ENCODE results near the gene IL13RA2.

IL13RA2 gene

GRCh38 chrX:114997779-114998178 is 19.6 kb downstream of the IL13RA2 start:
- no peak for DNase-seq (ENCODE audit: low read depth in 2 of 2)

DNA sequence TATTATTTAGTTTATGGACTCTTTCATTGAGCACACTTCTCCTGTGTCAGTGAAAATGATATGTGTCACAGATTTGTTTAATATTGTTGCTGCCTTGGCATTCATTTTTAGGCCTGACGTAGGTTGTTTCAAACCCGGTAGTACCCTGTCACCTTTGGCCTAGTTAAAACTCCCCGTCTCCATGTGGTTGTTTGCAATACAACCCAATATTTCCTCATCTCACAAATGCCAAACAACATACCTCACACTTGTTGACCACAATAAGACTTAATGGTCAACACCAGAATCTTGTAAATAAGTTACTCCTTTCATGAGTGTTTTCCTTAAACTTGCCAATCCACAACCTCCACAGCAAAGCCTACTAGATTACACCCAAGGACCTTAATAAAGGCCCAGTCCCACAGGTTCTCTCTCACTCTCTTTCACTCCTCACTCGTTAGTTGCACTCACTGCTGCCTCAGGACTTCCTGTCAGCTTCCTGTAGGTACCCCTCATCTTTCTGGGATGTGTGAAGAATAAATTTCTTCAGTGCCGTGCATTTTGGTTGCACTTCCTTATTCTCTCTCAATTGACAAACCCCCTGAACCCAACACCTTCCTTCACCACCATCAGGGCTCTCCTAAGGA is 31.3 kb downstream of the IL13RA2 start:
- DNase-seq (ENCODE audit: low read depth in 2 of 2): no peak

DNA sequence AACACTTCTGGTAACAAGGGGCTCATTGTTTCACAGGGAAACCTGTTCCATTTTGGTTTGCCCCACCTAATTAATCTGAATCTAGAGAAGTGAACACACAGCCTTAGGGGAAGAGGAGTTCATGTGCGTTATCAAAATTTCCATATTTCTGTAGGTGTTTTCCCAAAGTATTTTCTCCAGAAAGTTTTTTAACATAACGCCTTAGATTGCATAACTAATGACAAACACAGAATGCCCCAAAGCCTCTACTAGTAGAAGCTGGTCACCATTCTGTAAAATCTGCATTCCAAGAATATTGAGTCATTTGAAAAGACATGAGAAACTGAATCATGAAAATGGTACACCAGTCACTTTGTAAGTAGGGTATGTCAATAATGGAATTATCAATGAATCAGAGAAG is 41.1 kb downstream of the IL13RA2 start:
- DNase-seq (ENCODE audit: low read depth in 2 of 2): no peak

DNA sequence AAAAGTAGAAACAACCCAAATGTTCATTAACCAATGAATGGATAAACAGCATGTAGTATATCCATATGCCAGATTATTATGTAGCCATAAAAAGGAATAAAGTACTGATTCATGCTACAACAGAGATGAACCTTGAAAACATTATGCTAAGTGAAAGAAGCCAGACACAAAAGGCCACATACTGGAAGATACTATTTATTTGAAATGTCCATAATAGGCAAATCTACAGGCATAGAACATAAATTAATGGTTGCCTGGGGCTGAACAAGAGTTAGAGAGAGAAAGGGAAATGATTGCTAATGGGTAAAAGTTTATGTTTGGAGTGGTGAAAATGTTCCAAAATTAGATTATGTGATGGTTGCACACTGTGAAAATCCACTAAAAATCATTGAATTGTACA is 44.4 kb downstream of the IL13RA2 start:
- no peak for DNase-seq (ENCODE audit: low read depth in 2 of 2)

GRCh38 chrX:114970806-114971205 is 46.6 kb downstream of the IL13RA2 start:
- no peak for DNase-seq (ENCODE audit: low read depth in 2 of 2)

DNA sequence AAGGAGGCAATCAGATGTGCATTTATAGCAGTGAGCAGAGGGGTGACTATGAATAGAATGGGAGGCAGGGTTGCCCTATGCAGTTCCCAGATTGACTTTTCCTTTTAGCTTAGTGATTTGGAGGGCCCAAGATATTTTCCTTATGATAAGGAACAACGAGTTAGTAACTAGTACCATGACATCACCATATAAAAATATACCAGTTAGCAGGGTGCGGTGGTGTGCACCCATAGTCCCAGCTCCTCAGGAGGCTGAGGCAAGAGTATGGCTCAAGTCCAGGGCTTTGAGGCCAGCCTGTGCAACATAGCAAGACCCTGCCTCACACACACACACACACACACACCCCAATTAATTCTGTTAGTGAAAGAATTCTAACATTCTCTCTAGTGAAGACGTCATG is 53.0 kb downstream of the IL13RA2 start:
- no peak for DNase-seq (ENCODE audit: low read depth in 2 of 2)

- DNase-seq (ENCODE audit: low read depth in 2 of 2): no peak
Observed at GRCh38 chrX:114962209-114962608, 55.2 kb downstream of the IL13RA2 start.

- DNase-seq (ENCODE audit: low read depth in 2 of 2): no peak
Observed at GRCh38 chrX:114959729-114960128, 57.7 kb downstream of the IL13RA2 start.

Data from fibroblast of skin of left biceps (primary cell).